B cell (primary cell): ENCODE measurements around the gene FLT1. TPM values are rescaled to one million over a fixed set of nuclear protein-coding genes. Genes with fewer than 3 reads are reported as not detected.

Experiments
- ATAC-seq: fragments of 200-7000 bp; cut with Tn5 transposase; one replicate; pipeline ENCODE4 v1.10.0; 2021; ENCODE audit warnings: low read depth, mild to moderate bottlenecking, moderate number of reproducible peaks, moderate library complexity
- CTCF ChIA-PET: fragments of 350-600 bp; sonication (Branson Sonifier 250); formaldehyde crosslinking; loops from one replicate; lab custom pipeline; 2021; ENCODE audit warnings: antibody characterized with exemption, inconsistent platforms; lab: Charles Lee
- POLR2A ChIA-PET: fragments of 350-600 bp; sonication (Branson Sonifier 250); formaldehyde crosslinking; loops from one replicate; lab custom pipeline; 2021; ENCODE audit warnings: antibody characterized with exemption; lab: Charles Lee
- DNase-seq: peaks from one replicate; pipeline ENCODE4 v3.0.0; 2013
- H2AFZ ChIP-seq: 2 replicates; pipeline ENCODE4 v1.6.1; 2012; ENCODE audit warnings: mild to moderate bottlenecking, low read depth, low read length; ENCODE audit not compliant: insufficient read depth, poor library complexity, severe bottlenecking
- H3K27ac ChIP-seq, 2 donors: 1 replicate in 1 of 2; 2 replicates in 1 of 2; pipeline ENCODE4 v1.5.1; 2012 to 2013; ENCODE audit warnings: low read length in 2 of 2, mild to moderate bottlenecking in 2 of 2, moderate library complexity in 1 of 2
- H3K27me3 ChIP-seq, 4 experiments: fragments of 200-600 bp in 1 of 4; sonication (generic) in 1 of 4; replicated peaks in 1 of 4; 1 replicate in 2 of 4; 2 replicates in 2 of 4; pipeline versions ENCODE4 v1.6.1 to v1.7.0; 2013 to 2016; ENCODE audit warnings: low read length in 3 of 4, mild to moderate bottlenecking in 2 of 4, mixed read lengths in 1 of 4, moderate library complexity in 1 of 4; ENCODE audit not compliant: insufficient read depth in 4 of 4, control insufficient read depth in 3 of 4; ENCODE audit errors: control extremely low read depth in 1 of 4
- H3K36me3 ChIP-seq, 2 experiments: replicated peaks in 1 of 2; 1 replicate in 1 of 2; 2 replicates in 1 of 2; pipeline versions ENCODE4 v1.6.1 to v1.7.1; 2013; ENCODE audit warnings: low read length in 1 of 2; ENCODE audit not compliant: insufficient read depth in 2 of 2, control insufficient read depth in 1 of 2; ENCODE audit errors: control extremely low read depth in 1 of 2, extremely low read depth in 1 of 2
- H3K4me1 ChIP-seq, 2 donors: fragments of 200-600 bp in 1 of 2; sonication (generic) in 1 of 2; 1 replicate in 1 of 2; 2 replicates in 1 of 2; pipeline versions ENCODE4 v1.5.1 to v1.6.1; 2013 to 2017; ENCODE audit warnings: low read length in 2 of 2; ENCODE audit not compliant: control insufficient read depth in 2 of 2, insufficient read depth in 2 of 2
- H3K4me2 ChIP-seq: replicated peaks from 2 replicates; pipeline ENCODE3; 2012; ENCODE audit warnings: mild to moderate bottlenecking, low read depth, low read length; ENCODE audit not compliant: poor library complexity, severe bottlenecking
- H3K4me3 ChIP-seq, 5 experiments: fragments of 200-600 bp in 1 of 5; sonication (generic) in 1 of 5; 1 replicate in 3 of 5; 2 replicates in 2 of 5; pipeline versions ENCODE4 v1.5.1 to v1.7.0; 2011 to 2016; ENCODE audit warnings: low read length in 4 of 5, mild to moderate bottlenecking in 4 of 5, low read depth in 2 of 5, control low read depth in 1 of 5, moderate library complexity in 1 of 5; ENCODE audit not compliant: insufficient read depth in 1 of 5; ENCODE audit errors: control extremely low read depth in 1 of 5, extremely low read depth in 1 of 5
- H3K79me2 ChIP-seq: fragments of 200-600 bp; sonication (generic); one replicate; pipeline ENCODE4 v1.6.0; 2016; ENCODE audit warnings: low read length; ENCODE audit not compliant: control insufficient read depth, insufficient read depth
- H3K9ac ChIP-seq: fragments of 200-600 bp; sonication (generic); 2 replicates; pipeline ENCODE4 v1.6.1; 2017; ENCODE audit warnings: mild to moderate bottlenecking, low read length, moderate library complexity
- H3K9me3 ChIP-seq, 3 donors: one replicate each; pipeline versions ENCODE4 v1.6.1 to v1.7.1; 2013; ENCODE audit warnings: low read length in 2 of 3; ENCODE audit not compliant: control insufficient read depth in 2 of 3, insufficient read depth in 1 of 3; ENCODE audit errors: control extremely low read depth in 1 of 3
- H4K20me1 ChIP-seq: 2 replicates; pipeline ENCODE4 v1.6.0; 2012; ENCODE audit warnings: mild to moderate bottlenecking, low read length; ENCODE audit not compliant: insufficient read depth, control insufficient read depth, poor library complexity, severe bottlenecking
- H3K27ac Mint-ChIP-seq: one replicate; pipeline ENCODE4 v1.8.0; 2021; ENCODE audit warnings: mixed read lengths
- H3K27me3 Mint-ChIP-seq: one replicate; pipeline ENCODE4 v1.8.0; 2021; ENCODE audit warnings: mixed read lengths
- H3K4me1 Mint-ChIP-seq: one replicate; pipeline ENCODE4 v1.8.0; 2021; ENCODE audit warnings: mixed read lengths
- H3K4me3 Mint-ChIP-seq: one replicate; pipeline ENCODE4 v1.8.0; 2021; ENCODE audit warnings: mixed read lengths
- H3K9me3 Mint-ChIP-seq: one replicate; pipeline ENCODE4 v1.8.0; 2022; ENCODE audit warnings: mixed read lengths; ENCODE audit not compliant: insufficient read depth
- EZH2 ChIP-seq: IDR thresholded peaks from 2 replicates; pipeline ENCODE4 v1.6.1; 2012; ENCODE audit warnings: borderline replicate concordance, low read depth, mild to moderate bottlenecking, moderate library complexity, low read length; ENCODE audit not compliant: insufficient read depth, poor library complexity, severe bottlenecking
- WGBS: methylation state at CpG from one replicate; pipeline ENCODE4 v1.1.5; 2013; ENCODE audit warnings: missing lambda C conversion rate; ENCODE audit not compliant: insufficient coverage; 5-methylcytosine and 5-hydroxymethylcytosine counted together
- intact Hi-C: fragments of 100-400 bp; cut with micrococcal nuclease; formaldehyde crosslinking; loops from one replicate; pipeline ENCODE4 v1.10.0; 2022
- polyA plus RNA-seq: library from polyadenylated mRNA; depleted of rRNA; stranded (reverse); fragments of >200 nt; gene quantifications from 2 replicates; pipeline ENCODE4 v1.2.3, GENCODE V29; 2012
- total RNA-seq, 2 donors: library from RNA; stranded (reverse); fragments of 120-200 nt in 1 of 2; gene quantifications; 1 replicate in 1 of 2; 2 replicates in 1 of 2; pipeline versions ENCODE4 v1.2.3 to v1.2.4, GENCODE V29; 2013 to 2022
- TF ChIP-seq, protein P1 (sequence below): fragments of 200-600 bp; IDR thresholded peaks from one replicate; pipeline ENCODE4 v1.8.0; 2022; ENCODE audit warnings: antibody characterized with exemption, mild to moderate bottlenecking

The FLT1 gene
- total and polyA plus RNA-seq, 2 donors (not counting 1 experiment from before 2014, with no cell fraction given), result 1.1 to 1.2 TPM

DNA sequence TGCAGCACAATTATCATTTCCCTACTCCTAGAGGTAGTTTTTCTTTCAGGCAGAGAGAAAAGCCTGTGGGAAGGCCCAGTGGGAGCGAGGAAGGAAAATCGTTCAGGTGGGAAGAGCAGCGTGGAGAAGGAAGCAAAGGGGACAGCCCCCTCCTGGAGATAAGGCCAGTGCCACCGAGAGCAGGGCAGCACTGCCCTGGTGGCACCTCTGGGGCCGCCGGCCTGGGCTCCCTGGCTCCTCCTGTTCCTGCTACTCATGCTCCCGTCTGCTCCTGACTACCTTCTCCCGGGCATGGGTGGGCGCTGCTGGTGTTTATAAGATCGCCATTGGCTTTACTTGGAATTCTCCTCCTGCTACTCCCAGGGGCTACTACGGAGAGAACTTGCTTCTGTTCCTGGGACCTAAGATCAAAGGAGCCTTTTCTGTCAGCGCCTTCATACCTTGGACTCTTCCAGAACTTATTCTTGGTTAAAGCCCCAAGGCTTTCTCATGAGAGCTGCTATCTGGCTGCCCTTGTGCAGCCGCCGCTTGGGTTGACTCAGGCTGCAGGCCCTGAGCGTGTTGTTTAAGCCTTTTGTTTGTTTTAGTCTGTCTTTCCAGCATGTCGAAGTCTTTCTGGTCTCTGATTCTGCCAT, 3.7 kb upstream of the FLT1 start:
- Histone ChIP-seq H3K27ac (no peak overlapping the region), H3K4me1 (peaks cover 16 to 20% of the 10 kb centered on the region in 2 donors), H3K79me2 (no peaks in the 10 kb centered on the region), H3K9me3 (peaks cover 0 to 7% (median 0%) of the 10 kb centered on the region in 3 donors), H4K20me1 (no peaks in the 10 kb centered on the region), H3K4me2 (no peak overlapping the region), H3K4me3 (no peak overlapping the region), H3K27me3 (peaks cover 0 to 30% (median 20%) of the 10 kb centered on the region in 4 experiments), H2AFZ (no peak overlapping the region), H3K9ac (no peak overlapping the region), H3K36me3 (no peaks in the 10 kb centered on the region)
- ATAC-seq (no peak), DNase-seq (no peak)
- TF ChIP-seq EZH2, result no peak
- TF ChIP-seq, protein P1, sequence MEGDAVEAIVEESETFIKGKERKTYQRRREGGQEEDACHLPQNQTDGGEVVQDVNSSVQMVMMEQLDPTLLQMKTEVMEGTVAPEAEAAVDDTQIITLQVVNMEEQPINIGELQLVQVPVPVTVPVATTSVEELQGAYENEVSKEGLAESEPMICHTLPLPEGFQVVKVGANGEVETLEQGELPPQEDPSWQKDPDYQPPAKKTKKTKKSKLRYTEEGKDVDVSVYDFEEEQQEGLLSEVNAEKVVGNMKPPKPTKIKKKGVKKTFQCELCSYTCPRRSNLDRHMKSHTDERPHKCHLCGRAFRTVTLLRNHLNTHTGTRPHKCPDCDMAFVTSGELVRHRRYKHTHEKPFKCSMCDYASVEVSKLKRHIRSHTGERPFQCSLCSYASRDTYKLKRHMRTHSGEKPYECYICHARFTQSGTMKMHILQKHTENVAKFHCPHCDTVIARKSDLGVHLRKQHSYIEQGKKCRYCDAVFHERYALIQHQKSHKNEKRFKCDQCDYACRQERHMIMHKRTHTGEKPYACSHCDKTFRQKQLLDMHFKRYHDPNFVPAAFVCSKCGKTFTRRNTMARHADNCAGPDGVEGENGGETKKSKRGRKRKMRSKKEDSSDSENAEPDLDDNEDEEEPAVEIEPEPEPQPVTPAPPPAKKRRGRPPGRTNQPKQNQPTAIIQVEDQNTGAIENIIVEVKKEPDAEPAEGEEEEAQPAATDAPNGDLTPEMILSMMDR, result no peak
- ChIA-PET CTCF (no interaction called here), POLR2A (no interaction called here)
- Mint-ChIP-seq H3K4me1 (peaks cover 8% of the 10 kb centered on the region), H3K9me3 (no peaks in the 10 kb centered on the region), H3K27ac (no peak overlapping the region), H3K4me3 (no peak overlapping the region), H3K27me3 (peaks cover 26% of the 10 kb centered on the region)
- intact Hi-C loops, result no loop called here
- 93% methylated on average over 14 of the region's 16 CpGs for WGBS

DNA sequence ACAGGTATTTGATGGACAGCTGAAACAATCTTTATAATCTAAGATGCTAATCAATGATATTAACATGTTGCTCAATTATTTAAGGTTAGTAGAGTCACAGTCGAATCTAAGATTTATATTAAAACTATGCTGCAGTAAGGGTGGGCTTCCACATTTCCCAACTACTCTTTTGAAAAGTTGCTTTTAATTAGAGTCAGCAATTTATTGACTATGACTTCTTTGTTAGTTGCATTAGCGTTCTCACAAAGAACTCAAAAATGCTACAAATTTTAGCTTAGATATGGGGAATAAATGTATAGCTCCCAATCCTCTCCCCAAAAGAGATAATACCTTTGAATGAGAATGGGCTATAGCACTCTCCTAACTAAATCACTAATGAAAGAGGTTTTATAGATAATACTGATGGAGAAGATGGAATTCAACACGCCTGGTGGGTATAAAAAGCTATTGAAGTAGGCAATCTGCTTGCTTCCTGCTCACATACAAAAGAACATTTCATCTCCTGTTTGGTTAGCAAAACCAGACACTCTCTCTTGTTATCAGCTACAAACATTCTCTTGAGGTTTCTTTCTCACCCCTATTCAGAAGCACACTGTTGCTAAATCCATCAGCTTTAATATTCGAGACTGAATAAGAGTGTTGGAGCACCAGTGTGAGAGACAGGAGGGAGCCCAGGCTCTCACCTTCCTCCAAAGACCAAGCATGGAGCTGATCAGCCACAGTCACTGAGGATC, 2.4 kb upstream of the FLT1 start:
- Histone ChIP-seq H3K9me3 (peaks cover 0 to 8% (median 0%) of the 10 kb centered on the region in 3 donors), H3K4me1 (peaks cover 21 to 32% of the 10 kb centered on the region in 2 donors), H3K4me3 (no peak overlapping the region), H3K27me3 (peaks cover 0 to 41% (median 32%) of the 10 kb centered on the region in 4 experiments), H2AFZ (no peak overlapping the region), H3K4me2 (no peak overlapping the region), H4K20me1 (no peaks in the 10 kb centered on the region), H3K36me3 (no peaks in the 10 kb centered on the region), H3K9ac (no peak overlapping the region), H3K27ac (no peak overlapping the region), H3K79me2 (no peaks in the 10 kb centered on the region)
- ATAC-seq (no peak), DNase-seq (no peak)
- H3K27ac Mint-ChIP-seq, result no peak overlapping the region
- ChIA-PET POLR2A (no interaction called here), CTCF (no interaction called here)
- no peak overlapping the region for H3K4me3 Mint-ChIP-seq
- TF ChIP-seq, protein P1, result no peak
- TF ChIP-seq EZH2, result no peak
- intact Hi-C loops, result no loop called here
- no CpG with 5 or more reads among the region's 4 CpGs for WGBS
- no peaks in the 10 kb centered on the region for H3K9me3 Mint-ChIP-seq
- peaks cover 35% of the 10 kb centered on the region for H3K27me3 Mint-ChIP-seq
- H3K4me1 Mint-ChIP-seq, result peaks cover 13% of the 10 kb centered on the region
